GM12873 (cell line): Measurements from ENCODE around the gene NUDT17.

ENCODE experiments used
- CTCF ChIP-seq: IDR thresholded peaks from 2 replicates; pipeline ENCODE4 v1.5.1; 2012; ENCODE audit warnings: low read depth, mild to moderate bottlenecking, moderate library complexity, low read length, control low read depth; ENCODE audit not compliant: insufficient read depth; ENCODE audit errors: missing control alignments

NUDT17 gene

DNA sequence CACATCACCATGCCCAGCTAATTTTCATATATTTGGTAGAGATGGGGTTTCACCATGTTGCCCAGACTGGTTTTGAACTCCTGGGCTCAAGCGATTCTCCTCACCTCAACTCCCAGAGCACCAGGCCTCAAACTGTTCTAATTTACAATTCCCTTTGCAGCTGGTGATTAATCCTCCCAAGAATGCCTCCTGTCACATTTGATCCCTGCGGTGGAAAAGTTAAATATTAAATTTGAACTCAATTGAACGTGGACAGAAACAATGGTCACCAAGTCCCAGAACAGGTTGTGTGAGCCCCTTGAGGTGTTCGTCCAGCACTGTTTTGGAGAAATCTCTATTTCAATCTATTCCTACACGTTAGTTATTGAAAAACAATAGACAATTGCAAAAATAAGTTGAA is 42.2 kb downstream of the NUDT17 start:
- TF ChIP-seq CTCF = no peak

- TF ChIP-seq CTCF = no peak
Observed at GRCh38 chr1:145889722-145890121, 44.3 kb downstream of the NUDT17 start.

DNA sequence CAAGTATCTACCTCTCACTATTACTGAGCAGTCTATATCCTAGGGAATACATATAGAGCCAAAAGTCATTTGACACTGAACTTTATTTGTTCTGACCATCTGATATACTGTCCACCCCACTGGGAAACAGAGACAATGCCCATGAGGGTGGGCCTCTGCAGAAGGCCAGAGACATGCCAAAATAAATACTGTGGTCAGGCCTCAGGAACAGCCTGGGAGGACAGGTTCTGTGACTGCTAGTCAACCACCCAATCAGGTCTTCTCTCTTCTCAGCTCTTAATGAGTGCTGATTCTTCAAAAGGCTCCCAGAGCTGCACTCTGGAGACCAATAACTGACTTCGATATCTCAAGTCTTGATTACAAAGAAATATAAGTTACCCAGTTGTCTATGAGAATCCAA is 45.7 kb downstream of the NUDT17 start:
- TF ChIP-seq CTCF = no peak

GRCh38 chr1:145891587-145892485 is 46.4 kb downstream of the NUDT17 start:
- peak; percentile 88 for TF ChIP-seq CTCF

DNA sequence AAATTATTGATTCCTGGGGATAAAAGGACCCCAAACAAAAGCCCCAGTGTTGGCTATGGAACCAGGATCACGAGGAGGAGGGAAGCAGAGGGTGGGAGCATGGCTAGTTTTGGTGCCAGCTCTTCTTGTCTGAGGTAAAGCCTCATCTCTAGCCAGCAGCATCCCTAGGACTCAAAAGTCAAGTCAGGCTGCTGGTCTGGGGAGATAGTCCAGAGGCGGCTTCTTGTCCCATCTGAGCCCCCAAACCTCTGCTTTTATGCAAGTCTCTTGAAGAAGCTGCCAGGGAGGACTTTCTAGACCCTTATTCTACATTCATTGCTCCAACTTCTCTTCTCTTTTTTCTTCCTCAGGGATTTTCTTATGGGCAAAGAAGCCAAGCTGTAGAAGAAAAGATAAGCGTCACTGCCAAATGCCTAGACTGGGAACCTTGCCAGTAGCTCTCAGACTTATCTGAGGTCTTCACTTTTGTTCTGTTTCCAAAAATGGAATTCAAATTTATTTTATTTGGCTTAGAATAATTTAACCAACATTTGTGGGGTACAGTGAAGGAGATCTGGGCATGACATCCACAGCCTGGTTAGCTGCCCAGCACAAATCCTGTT is 47.2 kb downstream of the NUDT17 start:
- no peak for TF ChIP-seq CTCF

GRCh38 chr1:145893306-145894055 is 48.1 kb downstream of the NUDT17 start:
- no peak for TF ChIP-seq CTCF

- TF ChIP-seq CTCF = no peak
Observed at GRCh38 chr1:145895471-145895870, 50.0 kb downstream of the NUDT17 start.
